HG03139 (cell line): ENCODE data around the gene RFC2.
"Not testable (repeated sequence)": the region's sequence is repeated elsewhere in the genome, so short reads cannot be mapped to it uniquely, and the experiment has no call there.

Experiments used
- ATAC-seq: cut with Tn5 transposase; IDR thresholded peaks from one replicate; pipeline ENCODE4 v1.9.1; 2021; ENCODE audit not compliant: unreplicated experiment

The RFC2 gene

GRCh38 chr7:74252893-74253292 is 1.3 kb downstream of the RFC2 start:
- ATAC-seq = no peak

- ATAC-seq = not testable (repeated sequence)
Measured at GRCh38 chr7:74249058-74249457, 5.1 kb downstream of the RFC2 start.

GRCh38 chr7:74248156-74248555 is 6.0 kb downstream of the RFC2 start:
- no peak for ATAC-seq

GRCh38 chr7:74246497-74246896 is 7.7 kb downstream of the RFC2 start:
- ATAC-seq = no peak

- no peak for ATAC-seq
Measured at GRCh38 chr7:74242122-74242443, 12.1 kb downstream of the RFC2 start.

GRCh38 chr7:74240482-74240881 is 13.7 kb downstream of the RFC2 start:
- ATAC-seq = no peak

- no peak for ATAC-seq
Measured at GRCh38 chr7:74236284-74236683, 17.9 kb downstream of the RFC2 start.

GRCh38 chr7:74235518-74236268 is 18.5 kb downstream of the RFC2 start:
- ATAC-seq = no peak

GRCh38 chr7:74233655-74234285 is 20.4 kb downstream of the RFC2 start:
- ATAC-seq = no peak

- peak; percentile 54 for ATAC-seq
Measured at GRCh38 chr7:74231232-74231590, 23.0 kb downstream of the RFC2 start.

GRCh38 chr7:74230446-74231231 is 23.6 kb downstream of the RFC2 start:
- ATAC-seq = no peak

- no peak for ATAC-seq
Measured at GRCh38 chr7:74228951-74229900, 25.0 kb downstream of the RFC2 start.

- no peak for ATAC-seq
Measured at GRCh38 chr7:74226633-74227032, 27.6 kb downstream of the RFC2 start.

- ATAC-seq = no peak
Measured at GRCh38 chr7:74225400-74225799, 28.8 kb downstream of the RFC2 start.

- not testable (repeated sequence) for ATAC-seq
Measured at GRCh38 chr7:74224907-74225306, 29.3 kb downstream of the RFC2 start.

- ATAC-seq = no peak
Measured at GRCh38 chr7:74224511-74224832, 29.7 kb downstream of the RFC2 start.

GRCh38 chr7:74223711-74224510 is 30.3 kb downstream of the RFC2 start:
- no peak for ATAC-seq

- ATAC-seq = no peak
Measured at GRCh38 chr7:74222851-74223710, 31.1 kb downstream of the RFC2 start.

GRCh38 chr7:74221713-74222112 is 32.5 kb downstream of the RFC2 start:
- ATAC-seq = no peak
